ENCODE results near the gene PDCD1.
A peak's percentile ranks its signal among the peaks of the same experiment; 100 is the strongest.

The PDCD1 gene

GRCh38 chr2:241877197-241877685 lies 18.5 kb upstream of the PDCD1 start:
- no peak for DNase-seq

GRCh38 chr2:241876528-241877196 lies 18.0 kb upstream of the PDCD1 start:
- no peak for DNase-seq

GRCh38 chr2:241875754-241876527 lies 17.2 kb upstream of the PDCD1 start:
- peak; percentile 22 for DNase-seq

- no peak for DNase-seq
Measured at GRCh38 chr2:241874277-241874925, 15.7 kb upstream of the PDCD1 start.

GRCh38 chr2:241873803-241874110 lies 15.1 kb upstream of the PDCD1 start:
- no peak for DNase-seq

GRCh38 chr2:241873081-241873802 lies 14.5 kb upstream of the PDCD1 start:
- no peak for DNase-seq

GRCh38 chr2:241872313-241872642 lies 13.6 kb upstream of the PDCD1 start:
- DNase-seq, result no peak

- no peak for DNase-seq
Measured at GRCh38 chr2:241871538-241872312, 13.0 kb upstream of the PDCD1 start.

GRCh38 chr2:241870611-241871537 lies 12.2 kb upstream of the PDCD1 start:
- DNase-seq, result no peak

- DNase-seq, result no peak
Measured at GRCh38 chr2:241870081-241870541, 11.4 kb upstream of the PDCD1 start.

- DNase-seq, result no peak
Measured at GRCh38 chr2:241869087-241869961, 10.6 kb upstream of the PDCD1 start, which contains the start of gene RTP5. TSS of gene RTP5 (plus strand) at chr2:241869729. CDS start at chr2:241869757, 28 bp downstream.

- DNase-seq, result peak; percentile 27
Measured at GRCh38 chr2:241868661-241869081, 10.0 kb upstream of the PDCD1 start.

- peak; percentile 68 for DNase-seq
Measured at GRCh38 chr2:241867776-241868420, 9.2 kb upstream of the PDCD1 start.

- DNase-seq, result no peak
Measured at GRCh38 chr2:241866790-241867645, 8.3 kb upstream of the PDCD1 start.

- peak; percentile 33 for DNase-seq
Measured at GRCh38 chr2:241865957-241866789, 7.5 kb upstream of the PDCD1 start.

GRCh38 chr2:241865416-241865956 lies 6.8 kb upstream of the PDCD1 start:
- DNase-seq, result no peak

- DNase-seq, result no peak
Measured at GRCh38 chr2:241864850-241865213, 6.1 kb upstream of the PDCD1 start.
